Measurements from ENCODE around the gene TRAF3IP1. TPM values are rescaled to one million over a fixed set of nuclear protein-coding genes. Genes with fewer than 3 reads are reported as not detected.
A peak's percentile ranks its signal among the peaks of the same experiment; 100 is the strongest.

Gene TRAF3IP1
- total and polyA plus RNA-seq, 2 of the 13 experiments (the other 11 are each of a cell fraction or from before 2014, with no cell fraction given): 4.1 to 12.9 TPM

- TF ChIP-seq ZNF646 (CRISPR knock-in tag; IDR thresholded peaks at IDR 0.05) (no peak), ZNF841 (CRISPR knock-in tag; IDR thresholded peaks at IDR 0.05; ENCODE audit: borderline replicate concordance) (no peak), SMARCC2 (IDR thresholded peaks at IDR 0.05) (no peak), ARHGAP35 (CRISPR knock-in tag; IDR thresholded peaks at IDR 0.05; ENCODE audit: borderline replicate concordance) (no peak), UBTF (CRISPR knock-in tag; IDR thresholded peaks at IDR 0.05) (no peak), SMYD3 (CRISPR knock-in tag; IDR thresholded peaks at IDR 0.05) (no peak), PRDM10 (CRISPR knock-in tag; IDR thresholded peaks at IDR 0.05; ENCODE audit: low read depth) (no peak; the same call in 1 of the 2 replicates), BCLAF1 (IDR thresholded peaks at IDR 0.05) (no peak), ATF3 (CRISPR knock-in tag; IDR thresholded peaks at IDR 0.05) (peak; percentile 66), NONO (IDR thresholded peaks at IDR 0.05) (no peak), NONO (CRISPR knock-in tag; conservative IDR thresholded peaks at IDR 0.05) (no peak), ELF4 (CRISPR knock-in tag; IDR thresholded peaks at IDR 0.05; ENCODE audit: borderline replicate concordance) (no peak)
These were observed 33.8 kb upstream of the TRAF3IP1 start (continued) for GRCh38 chr2:238286551-238286950.
